ENCODE measurements around the gene GOLPH3L. TPM values are rescaled to one million over a fixed set of nuclear protein-coding genes. Genes with fewer than 3 reads are reported as not detected.

GOLPH3L gene
- total and polyA plus RNA-seq, 2 donors (not counting 1 experiment from before 2014, with no cell fraction given) = 7.4 to 25.3 TPM

GRCh38 chr1:150692720-150693119 is 4.2 kb downstream of the GOLPH3L start:
- POLR2A ChIA-PET = no interaction called here
- no peak overlapping the region for H3K27ac Mint-ChIP-seq
- H3K4me1 ChIP-seq (ENCODE audit: control insufficient read depth in 2 of 2, insufficient read depth in 2 of 2, low read length in 2 of 2) = peaks cover 2 to 8% of the 10 kb centered on the region in 2 donors
- H3K9me3 ChIP-seq (ENCODE audit: control extremely low read depth in 1 of 3, control insufficient read depth in 2 of 3, insufficient read depth in 1 of 3, low read length in 2 of 3) = no peaks in the 10 kb centered on the region
- no peak for DNase-seq
- TF ChIP-seq EZH2 (IDR thresholded peaks at IDR 0.05; ENCODE audit: borderline replicate concordance, insufficient read depth, low read depth, low read length, poor library complexity, severe bottlenecking) = no peak
- TF ChIP-seq, protein P1, sequence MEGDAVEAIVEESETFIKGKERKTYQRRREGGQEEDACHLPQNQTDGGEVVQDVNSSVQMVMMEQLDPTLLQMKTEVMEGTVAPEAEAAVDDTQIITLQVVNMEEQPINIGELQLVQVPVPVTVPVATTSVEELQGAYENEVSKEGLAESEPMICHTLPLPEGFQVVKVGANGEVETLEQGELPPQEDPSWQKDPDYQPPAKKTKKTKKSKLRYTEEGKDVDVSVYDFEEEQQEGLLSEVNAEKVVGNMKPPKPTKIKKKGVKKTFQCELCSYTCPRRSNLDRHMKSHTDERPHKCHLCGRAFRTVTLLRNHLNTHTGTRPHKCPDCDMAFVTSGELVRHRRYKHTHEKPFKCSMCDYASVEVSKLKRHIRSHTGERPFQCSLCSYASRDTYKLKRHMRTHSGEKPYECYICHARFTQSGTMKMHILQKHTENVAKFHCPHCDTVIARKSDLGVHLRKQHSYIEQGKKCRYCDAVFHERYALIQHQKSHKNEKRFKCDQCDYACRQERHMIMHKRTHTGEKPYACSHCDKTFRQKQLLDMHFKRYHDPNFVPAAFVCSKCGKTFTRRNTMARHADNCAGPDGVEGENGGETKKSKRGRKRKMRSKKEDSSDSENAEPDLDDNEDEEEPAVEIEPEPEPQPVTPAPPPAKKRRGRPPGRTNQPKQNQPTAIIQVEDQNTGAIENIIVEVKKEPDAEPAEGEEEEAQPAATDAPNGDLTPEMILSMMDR (IDR thresholded peaks at IDR 0.05) = no peak
- ATAC-seq (ENCODE audit: low read depth) = no peak
- no peak overlapping the region for H3K4me2 ChIP-seq (replicated peaks; ENCODE audit: low read depth, low read length, poor library complexity, severe bottlenecking)
- no CpG with 5 or more reads among the region's 3 CpGs for WGBS (ENCODE audit: insufficient coverage)
- no peaks in the 10 kb centered on the region for H3K27me3 Mint-ChIP-seq
- H3K4me3 Mint-ChIP-seq = no peak overlapping the region
- H3K27me3 ChIP-seq (replicated peaks in 1 of 4; ENCODE audit: control extremely low read depth in 1 of 4, control insufficient read depth in 3 of 4, insufficient read depth in 4 of 4, low read length in 3 of 4) = no peaks in the 10 kb centered on the region
- no peaks in the 10 kb centered on the region for H4K20me1 ChIP-seq (ENCODE audit: control insufficient read depth, insufficient read depth, low read length, poor library complexity, severe bottlenecking)
- H3K9ac ChIP-seq (ENCODE audit: low read length) = no peak overlapping the region
- peaks cover 12 to 17% of the 10 kb centered on the region in 2 experiments for H3K36me3 ChIP-seq (replicated peaks in 1 of 2; ENCODE audit: control extremely low read depth in 1 of 2, control insufficient read depth in 1 of 2, extremely low read depth in 1 of 2, insufficient read depth in 2 of 2, low read length in 1 of 2)
- H2AFZ ChIP-seq (ENCODE audit: insufficient read depth, low read depth, low read length, poor library complexity, severe bottlenecking) = no peak overlapping the region
- H3K4me3 ChIP-seq (ENCODE audit: control extremely low read depth in 1 of 5, extremely low read depth in 1 of 5, insufficient read depth in 1 of 5, low read depth in 2 of 5, low read length in 4 of 5) = no peak overlapping the region
- CTCF ChIA-PET = interaction anchor here (0.9 to 1.6 kb wide), 2 partner anchors 9 to 132 kb away, joined by 3 to 4 read pairs; no protein-coding TSS in a partner anchor
- H3K27ac ChIP-seq (ENCODE audit: low read length in 2 of 2) = no peak overlapping the region
- intact Hi-C loops (cut with micrococcal nuclease) = no loop called here
- H3K4me1 Mint-ChIP-seq = peaks cover 17% of the 10 kb centered on the region
- H3K9me3 Mint-ChIP-seq (ENCODE audit: insufficient read depth) = no peaks in the 10 kb centered on the region
- H3K79me2 ChIP-seq (ENCODE audit: control insufficient read depth, insufficient read depth, low read length) = peaks cover 11% of the 10 kb centered on the region

DNA sequence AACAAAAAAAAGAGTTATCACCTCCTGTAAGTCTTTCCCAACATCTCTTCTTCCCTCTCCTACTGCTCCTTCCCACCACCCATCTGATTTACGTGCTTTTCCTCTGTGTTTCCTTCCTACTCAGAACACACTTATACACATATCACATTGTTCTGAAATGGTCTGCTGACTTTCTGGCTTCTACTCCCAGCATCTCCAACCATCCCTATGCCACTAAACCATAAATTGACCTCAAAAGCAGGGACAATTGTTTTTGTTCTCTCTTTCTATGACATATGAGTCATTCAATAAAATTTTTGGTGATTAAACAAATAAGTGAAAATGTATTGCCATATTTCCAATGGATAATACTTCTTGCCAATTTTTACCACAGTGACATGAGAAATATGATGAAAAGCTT is 8.2 kb downstream of the GOLPH3L start:
- WGBS (ENCODE audit: insufficient coverage) = 95% methylated on average over 1 of the region's 1 CpG
- DNase-seq (no peak), ATAC-seq (ENCODE audit: low read depth) (no peak)
- intact Hi-C loops (cut with micrococcal nuclease) = no loop called here
- H3K27ac ChIP-seq (ENCODE audit: low read length in 2 of 2) = no peak overlapping the region
- H3K79me2 ChIP-seq (ENCODE audit: control insufficient read depth, insufficient read depth, low read length) = no peaks in the 10 kb centered on the region
- no peak overlapping the region for H2AFZ ChIP-seq (ENCODE audit: insufficient read depth, low read depth, low read length, poor library complexity, severe bottlenecking)
- POLR2A ChIA-PET = no interaction called here
- H3K9me3 ChIP-seq (ENCODE audit: control extremely low read depth in 1 of 3, control insufficient read depth in 2 of 3, insufficient read depth in 1 of 3, low read length in 2 of 3) = no peaks in the 10 kb centered on the region
- no peaks in the 10 kb centered on the region for H3K9me3 Mint-ChIP-seq (ENCODE audit: insufficient read depth)
- H3K36me3 ChIP-seq (replicated peaks in 1 of 2; ENCODE audit: control extremely low read depth in 1 of 2, control insufficient read depth in 1 of 2, extremely low read depth in 1 of 2, insufficient read depth in 2 of 2, low read length in 1 of 2) = peaks cover 9 to 18% of the 10 kb centered on the region in 2 experiments
- no peak overlapping the region for H3K9ac ChIP-seq (ENCODE audit: low read length)
- H3K4me3 ChIP-seq (ENCODE audit: control extremely low read depth in 1 of 5, extremely low read depth in 1 of 5, insufficient read depth in 1 of 5, low read depth in 2 of 5, low read length in 4 of 5) = no peak overlapping the region
- H3K27ac Mint-ChIP-seq = peak overlapping the region; percentile 0
- H3K27me3 ChIP-seq (replicated peaks in 1 of 4; ENCODE audit: control extremely low read depth in 1 of 4, control insufficient read depth in 3 of 4, insufficient read depth in 4 of 4, low read length in 3 of 4) = no peaks in the 10 kb centered on the region
- no peak overlapping the region for H3K4me2 ChIP-seq (replicated peaks; ENCODE audit: low read depth, low read length, poor library complexity, severe bottlenecking)
- no peaks in the 10 kb centered on the region for H4K20me1 ChIP-seq (ENCODE audit: control insufficient read depth, insufficient read depth, low read length, poor library complexity, severe bottlenecking)
- no peaks in the 10 kb centered on the region for H3K27me3 Mint-ChIP-seq
- CTCF ChIA-PET = interaction anchor here (0.7 kb wide), 1 partner anchor 133 kb away, joined by 3 read pairs; no protein-coding TSS in a partner anchor
- TF ChIP-seq, protein P1 (IDR thresholded peaks at IDR 0.05) = no peak
- no peak for TF ChIP-seq EZH2 (IDR thresholded peaks at IDR 0.05; ENCODE audit: borderline replicate concordance, insufficient read depth, low read depth, low read length, poor library complexity, severe bottlenecking)
- peaks cover 12% of the 10 kb centered on the region for H3K4me1 Mint-ChIP-seq
- H3K4me1 ChIP-seq (ENCODE audit: control insufficient read depth in 2 of 2, insufficient read depth in 2 of 2, low read length in 2 of 2) = peaks cover 8 to 9% of the 10 kb centered on the region in 2 donors
- no peak overlapping the region for H3K4me3 Mint-ChIP-seq
